Epithelial cell of esophagus (primary cell): Measurements from ENCODE around the gene DDX56.
A peak's percentile ranks its signal among the peaks of the same experiment; 100 is the strongest.
"Not testable (repeated sequence)": the region's sequence is repeated elsewhere in the genome, so short reads cannot be mapped to it uniquely, and the experiment has no call there.

ENCODE experiments used
- DNase-seq: peaks from one replicate; pipeline ENCODE4 v3.0.0; 2010; ENCODE audit warnings: low read depth
- H3K4me3 ChIP-seq: 2 replicates; pipeline ENCODE4 v1.5.1; 2011; ENCODE audit warnings: mild to moderate bottlenecking, low read length, control low read depth
- TF ChIP-seq, protein P1 (sequence below): IDR thresholded peaks from 2 replicates; pipeline ENCODE4 v1.5.1; 2011; ENCODE audit warnings: low read depth, mild to moderate bottlenecking, low read length, control low read depth, inconsistent platforms; ENCODE audit not compliant: insufficient read depth; ENCODE audit errors: missing control alignments

DDX56 gene

DNA sequence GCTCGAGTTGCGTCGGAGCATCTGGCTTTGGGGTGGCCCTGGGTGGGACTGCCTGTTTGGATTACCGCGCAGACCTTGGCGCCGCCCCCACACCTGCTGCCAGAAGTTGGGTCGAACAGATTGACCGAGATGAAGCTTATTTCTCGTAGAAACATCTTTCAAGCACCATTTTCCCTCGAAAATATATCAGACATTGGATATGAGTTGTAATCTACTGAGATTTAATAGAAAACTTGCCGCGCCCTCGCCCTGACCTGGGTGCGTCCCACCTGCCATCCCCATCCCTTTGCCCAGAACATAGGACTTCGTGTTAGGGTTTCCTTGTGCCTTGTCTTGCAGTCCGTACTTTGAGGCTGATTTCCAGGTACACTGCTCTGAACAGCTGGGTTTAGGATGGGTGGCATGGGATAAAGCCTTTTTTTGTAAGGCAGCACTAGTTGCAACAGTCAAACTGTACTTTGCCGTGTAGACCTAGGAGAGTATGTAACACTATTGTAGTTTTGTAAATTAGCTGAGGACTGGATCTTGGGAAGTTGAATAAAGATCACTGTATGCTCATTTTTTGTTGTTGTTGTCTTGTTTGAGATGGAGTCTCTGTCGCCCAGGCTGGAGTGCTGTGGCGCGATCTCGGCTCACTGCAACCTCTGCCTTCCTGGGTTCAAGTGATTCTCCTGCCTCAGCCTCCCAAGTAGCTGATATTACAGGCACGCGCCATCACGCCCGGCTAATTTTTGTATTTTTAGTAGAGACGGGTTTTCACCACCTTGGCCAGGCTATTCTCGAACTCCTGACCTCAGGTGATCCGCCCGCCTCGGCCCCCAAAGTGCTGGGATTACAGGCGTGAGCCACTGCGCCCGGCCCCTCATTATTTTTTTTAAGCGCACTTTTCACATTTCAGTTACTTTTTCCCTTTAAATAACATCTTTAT, 33.7 kb upstream of the DDX56 start:
- H3K4me3 ChIP-seq: peak overlapping the region; percentile 82
- no peak for DNase-seq

DNA sequence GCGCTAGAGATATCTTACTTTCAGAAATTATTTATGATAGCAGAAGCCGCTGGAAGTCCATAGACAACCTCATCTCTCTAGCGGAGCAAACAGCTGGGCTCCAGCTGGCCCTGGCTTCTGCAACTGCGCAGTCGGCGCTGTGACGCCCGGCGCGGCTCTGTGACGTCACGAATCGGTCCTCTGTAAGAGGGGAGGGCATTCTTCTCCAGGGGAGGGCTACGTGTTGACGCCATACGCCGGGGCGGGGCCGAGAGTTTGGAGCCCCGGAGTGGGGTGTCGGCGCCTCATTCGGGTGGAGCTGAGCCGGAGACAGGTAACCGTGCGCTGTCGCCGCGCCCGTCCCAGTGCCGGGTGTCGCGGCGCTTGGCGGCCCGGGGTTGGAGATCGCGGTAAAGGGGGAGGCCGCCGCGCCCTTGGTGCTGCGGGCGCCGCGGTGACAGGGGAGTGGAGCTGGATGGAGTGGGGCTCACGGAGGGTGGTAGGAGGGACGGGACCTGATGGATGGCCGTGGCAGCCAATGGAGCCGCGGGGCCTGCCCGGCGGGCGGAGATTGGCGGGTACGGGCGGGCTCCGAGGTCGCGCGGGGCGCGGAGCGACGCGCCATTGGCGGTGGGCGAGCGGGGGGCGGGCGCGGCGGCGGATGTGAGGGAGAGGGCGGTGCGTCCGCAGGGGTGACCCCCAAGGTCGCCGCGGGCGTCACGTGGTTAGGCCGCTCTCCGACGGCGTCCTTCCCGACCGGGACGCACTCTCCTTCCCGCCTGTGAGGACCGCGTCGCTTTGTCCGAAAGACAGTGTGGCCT, 32.8 kb upstream of the DDX56 start, which contains the start of gene OGDH:
Gene OGDH (plus strand): TSS at position 287 of the 800 bp plus-strand sequence. CDS start 17,717 bp downstream, outside the sequence.
- peak; percentile 99 for DNase-seq
- peak within 1 kb of the TSS; percentile 82 for H3K4me3 ChIP-seq
- TF ChIP-seq, protein P1, sequence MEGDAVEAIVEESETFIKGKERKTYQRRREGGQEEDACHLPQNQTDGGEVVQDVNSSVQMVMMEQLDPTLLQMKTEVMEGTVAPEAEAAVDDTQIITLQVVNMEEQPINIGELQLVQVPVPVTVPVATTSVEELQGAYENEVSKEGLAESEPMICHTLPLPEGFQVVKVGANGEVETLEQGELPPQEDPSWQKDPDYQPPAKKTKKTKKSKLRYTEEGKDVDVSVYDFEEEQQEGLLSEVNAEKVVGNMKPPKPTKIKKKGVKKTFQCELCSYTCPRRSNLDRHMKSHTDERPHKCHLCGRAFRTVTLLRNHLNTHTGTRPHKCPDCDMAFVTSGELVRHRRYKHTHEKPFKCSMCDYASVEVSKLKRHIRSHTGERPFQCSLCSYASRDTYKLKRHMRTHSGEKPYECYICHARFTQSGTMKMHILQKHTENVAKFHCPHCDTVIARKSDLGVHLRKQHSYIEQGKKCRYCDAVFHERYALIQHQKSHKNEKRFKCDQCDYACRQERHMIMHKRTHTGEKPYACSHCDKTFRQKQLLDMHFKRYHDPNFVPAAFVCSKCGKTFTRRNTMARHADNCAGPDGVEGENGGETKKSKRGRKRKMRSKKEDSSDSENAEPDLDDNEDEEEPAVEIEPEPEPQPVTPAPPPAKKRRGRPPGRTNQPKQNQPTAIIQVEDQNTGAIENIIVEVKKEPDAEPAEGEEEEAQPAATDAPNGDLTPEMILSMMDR: no peak

More for the DNA sequence above, 33.7 kb upstream of the DDX56 start:
- TF ChIP-seq, protein P1: no peak

DNA sequence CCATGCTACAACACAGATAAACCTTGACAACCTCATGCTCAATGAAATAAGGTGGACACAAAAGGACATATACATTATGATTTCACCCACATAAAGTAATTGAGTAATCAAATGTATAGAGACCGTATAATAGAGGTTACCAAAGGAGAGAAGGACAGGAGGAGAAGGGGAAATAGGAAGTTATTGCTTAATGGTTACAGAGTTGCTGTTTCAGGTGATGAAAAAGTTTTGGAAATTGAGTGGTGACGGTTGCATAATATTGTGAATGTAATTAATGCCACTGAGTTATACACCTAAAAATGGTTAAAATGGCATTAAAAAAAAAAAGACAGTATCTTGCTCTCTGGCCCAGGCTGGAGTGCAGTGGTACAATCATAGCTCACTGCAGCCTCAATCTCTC, 31.2 kb upstream of the DDX56 start:
- TF ChIP-seq, protein P1: no peak
- H3K4me3 ChIP-seq: no peak overlapping the region
- no peak for DNase-seq

DNA sequence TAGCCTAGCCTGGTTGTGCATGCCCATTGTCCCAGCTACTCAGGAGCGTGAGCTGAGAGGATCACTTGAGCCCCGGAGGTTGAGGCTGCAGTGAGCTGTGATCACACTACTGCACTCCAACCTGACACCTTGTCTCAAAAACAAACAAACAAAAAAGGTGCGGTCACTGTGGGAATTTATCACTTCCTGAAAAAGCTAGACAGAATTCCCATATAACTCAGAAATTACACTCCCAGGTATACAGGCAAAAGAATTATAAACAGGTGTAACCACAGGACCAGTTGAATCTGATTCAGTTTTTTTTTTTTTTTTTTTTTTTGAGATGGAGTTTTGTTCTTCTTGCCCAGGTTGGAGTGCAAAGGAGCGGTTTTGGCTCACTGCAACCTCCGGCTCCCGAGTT, 29.5 kb upstream of the DDX56 start:
- no peak overlapping the region for H3K4me3 ChIP-seq
- no peak for DNase-seq
- TF ChIP-seq, protein P1: no peak

DNA sequence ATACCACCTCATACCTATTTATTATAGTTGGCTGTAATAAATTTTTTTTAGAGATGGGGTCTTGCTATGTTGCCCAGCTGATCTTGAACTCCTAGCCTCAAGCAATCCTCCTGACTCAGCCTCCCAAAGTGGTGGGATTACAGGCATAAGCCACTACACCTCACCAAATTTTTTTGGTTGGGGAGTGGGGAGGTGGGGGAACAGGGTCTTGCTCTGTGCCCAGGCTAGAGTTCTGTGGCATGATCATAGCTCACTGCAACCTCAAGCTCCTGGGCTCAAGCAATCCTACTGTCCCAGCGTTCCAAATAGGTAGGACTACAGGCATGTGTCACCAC, 28.8 kb upstream of the DDX56 start:
- DNase-seq: no peak
- no peak overlapping the region for H3K4me3 ChIP-seq
- TF ChIP-seq, protein P1: no peak

DNA sequence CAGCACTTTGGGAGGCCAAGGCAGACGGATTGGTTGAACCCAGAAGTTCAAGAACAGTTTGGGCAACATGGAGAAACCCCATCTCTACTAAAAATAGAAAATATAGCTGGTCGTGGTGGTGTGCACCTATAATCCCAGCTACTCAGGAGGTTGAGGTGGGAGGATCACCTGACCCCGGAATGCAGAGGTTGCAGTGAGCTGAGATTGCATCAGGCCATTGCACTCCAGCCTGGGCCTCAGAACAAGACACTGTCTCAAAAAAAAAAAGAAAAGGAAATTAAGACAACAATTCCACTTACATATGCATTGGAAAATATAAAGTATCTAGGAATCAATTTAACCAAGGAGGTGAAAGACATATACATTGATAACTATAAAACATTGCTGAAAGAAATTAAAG, 25.5 kb upstream of the DDX56 start:
- no peak overlapping the region for H3K4me3 ChIP-seq
- TF ChIP-seq, protein P1: no peak
- no peak for DNase-seq

DNA sequence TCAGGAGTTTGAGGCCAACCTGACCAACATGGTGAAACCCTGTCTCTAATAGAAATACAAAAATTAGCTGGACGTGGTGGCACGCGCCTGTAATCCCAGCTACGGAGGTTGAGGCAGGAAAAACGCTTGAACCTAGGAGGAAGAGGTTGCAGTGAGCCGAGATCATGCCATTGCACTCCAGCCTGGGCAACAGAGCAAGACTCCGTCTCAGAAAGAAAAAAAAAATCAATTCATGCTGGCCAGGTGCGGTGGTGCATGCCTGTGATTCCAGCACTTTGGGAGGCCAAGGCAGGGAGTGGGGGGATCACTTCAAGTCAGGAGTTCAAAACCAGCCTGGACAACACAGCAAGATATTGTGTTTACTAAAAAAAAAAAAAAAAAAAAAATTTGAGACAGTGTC, 23.5 kb upstream of the DDX56 start:
- DNase-seq, H3K4me3 ChIP-seq: not testable (repeated sequence)
